ENCODE results near the gene LRRC59.
"Not testable (repeated sequence)": the region's sequence is repeated elsewhere in the genome, so short reads cannot be mapped to it uniquely, and the experiment has no call there.

Gene LRRC59

GRCh38 chr17:50397111-50397918, at the start of gene LRRC59:
Gene LRRC59 (minus strand): TSS chr17:50397523. CDS start chr17:50397317, 206 bp downstream.
- peak; percentile 94 for DNase-seq

GRCh38 chr17:50445730-50446325, 48.5 kb upstream of the LRRC59 start:
- no peak for DNase-seq

GRCh38 chr17:50444841-50445715, 47.8 kb upstream of the LRRC59 start:
- DNase-seq = no peak

- DNase-seq = no peak
Measured at GRCh38 chr17:50443505-50443974, 46.2 kb upstream of the LRRC59 start.

GRCh38 chr17:50440838-50441829, 43.8 kb upstream of the LRRC59 start:
- no peak for DNase-seq

- no peak for DNase-seq
Measured at GRCh38 chr17:50440172-50440837, 43.0 kb upstream of the LRRC59 start.

GRCh38 chr17:50439008-50439407, 41.7 kb upstream of the LRRC59 start:
- no peak for DNase-seq

GRCh38 chr17:50437409-50437808, 40.1 kb upstream of the LRRC59 start:
- DNase-seq = no peak

- no peak for DNase-seq
Measured at GRCh38 chr17:50432125-50432762, 34.9 kb upstream of the LRRC59 start.

GRCh38 chr17:50430821-50431618, 33.7 kb upstream of the LRRC59 start:
- DNase-seq = peak; percentile 86

GRCh38 chr17:50429793-50430192, 32.5 kb upstream of the LRRC59 start:
- DNase-seq = peak; percentile 69

- peak; percentile 94 for DNase-seq
Measured at GRCh38 chr17:50428831-50429424, 31.6 kb upstream of the LRRC59 start.

GRCh38 chr17:50428126-50428525, 30.8 kb upstream of the LRRC59 start:
- DNase-seq = not testable (repeated sequence)

- DNase-seq = peak; percentile 88
Measured at GRCh38 chr17:50426814-50427787, 29.8 kb upstream of the LRRC59 start.

GRCh38 chr17:50426472-50426782, 29.1 kb upstream of the LRRC59 start:
- no peak for DNase-seq

- DNase-seq = peak; percentile 93
Measured at GRCh38 chr17:50425682-50426471, 28.6 kb upstream of the LRRC59 start, which contains the start of gene ACSF2. Gene ACSF2 (plus strand): TSS chr17:50426218. CDS start chr17:50426262, 44 bp downstream.

- DNase-seq = no peak
Measured at GRCh38 chr17:50424996-50425681, 27.8 kb upstream of the LRRC59 start.

All from islet precursor cell (in vitro differentiated cells).